Mesendoderm (in vitro differentiated cells): ENCODE data around the gene SLC5A11.

ENCODE experiments used
- DNase-seq: peaks from one replicate; pipeline ENCODE4 v3.0.0; 2013
- H2AK5ac ChIP-seq: 2 replicates; pipeline ENCODE4 v1.6.1; 2013; ENCODE audit warnings: low read length, inconsistent platforms
- H2BK120ac ChIP-seq: 2 replicates; pipeline ENCODE4 v1.6.1; 2013; ENCODE audit warnings: low read depth, mild to moderate bottlenecking, low read length, moderate library complexity, mixed read lengths
- H2BK15ac ChIP-seq: replicated peaks from 2 replicates; pipeline ENCODE4 v1.6.1; 2013; ENCODE audit warnings: low read depth, mild to moderate bottlenecking, moderate library complexity
- H2BK5ac ChIP-seq: 2 replicates; pipeline ENCODE4 v1.6.1; 2013; ENCODE audit warnings: low read length, inconsistent platforms
- H3K18ac ChIP-seq: 2 replicates; pipeline ENCODE4 v1.6.1; 2013; ENCODE audit warnings: mild to moderate bottlenecking, low read length, mixed read lengths
- H3K23ac ChIP-seq: one replicate; pipeline ENCODE4 v1.6.1; 2013; ENCODE audit warnings: low read length
- H3K27ac ChIP-seq: 2 replicates; pipeline ENCODE4 v1.5.1; 2013; ENCODE audit warnings: low read depth, mild to moderate bottlenecking, inconsistent platforms, low read length, moderate library complexity
- H3K27me3 ChIP-seq: 2 replicates; pipeline ENCODE4 v1.6.1; 2013; ENCODE audit warnings: low read length, control low read depth, mild to moderate bottlenecking, inconsistent platforms; ENCODE audit not compliant: insufficient read depth, poor library complexity
- H3K36me3 ChIP-seq: 2 replicates; pipeline ENCODE4 v1.6.1; 2013; ENCODE audit warnings: low read length, inconsistent platforms; ENCODE audit not compliant: control insufficient read depth, insufficient read depth
- H3K4ac ChIP-seq: one replicate; pipeline ENCODE4 v1.6.1; 2013; ENCODE audit warnings: low read depth, mild to moderate bottlenecking, low read length, moderate library complexity
- H3K4me1 ChIP-seq: 2 replicates; pipeline ENCODE4 v1.6.1; 2013; ENCODE audit warnings: low read depth, low read length, inconsistent platforms; ENCODE audit not compliant: control insufficient read depth
- H3K4me2 ChIP-seq: 2 replicates; pipeline ENCODE4 v1.6.1; 2013; ENCODE audit warnings: low read length
- H3K4me3 ChIP-seq: 2 replicates; pipeline ENCODE4 v1.5.1; 2013; ENCODE audit warnings: mild to moderate bottlenecking, low read length
- H3K56ac ChIP-seq: one replicate; pipeline ENCODE4 v1.6.1; 2013; ENCODE audit warnings: low read length
- H3K79me1 ChIP-seq: 2 replicates; pipeline ENCODE4 v1.6.1; 2013; ENCODE audit warnings: low read length, inconsistent platforms
- H3K79me2 ChIP-seq: 2 replicates; pipeline ENCODE4 v1.6.1; 2013; ENCODE audit warnings: mild to moderate bottlenecking, low read length; ENCODE audit not compliant: control insufficient read depth, insufficient read depth
- H3K9ac ChIP-seq: 2 replicates; pipeline ENCODE4 v1.6.1; 2013; ENCODE audit warnings: low read length, inconsistent platforms
- H4K5ac ChIP-seq: one replicate; pipeline ENCODE4 v1.6.1; 2013; ENCODE audit warnings: low read length
- H4K8ac ChIP-seq: one replicate; pipeline ENCODE4 v1.6.1; 2013; ENCODE audit warnings: low read depth, mild to moderate bottlenecking, control low read depth, low read length, moderate library complexity
- WGBS: extraction: QIAGEN DNeasy Blood & Tissue Kit; methylation state at CpG from one replicate; pipeline ENCODE4 v1.1.7; 2013; ENCODE audit warnings: low lambda C conversion rate, missing lambda C conversion rate; ENCODE audit not compliant: insufficient coverage; ENCODE audit errors: extremely low coverage; 5-methylcytosine and 5-hydroxymethylcytosine counted together

SLC5A11 gene

GRCh38 chr16:24826817-24827566, 18.8 kb upstream of the SLC5A11 start:
- Histone ChIP-seq H3K4me3 (no peak overlapping the region), H3K4ac (no peak overlapping the region), H3K4me1 (no peaks in the 10 kb centered on the region), H3K79me1 (no peaks in the 10 kb centered on the region), H2BK120ac (no peak overlapping the region), H2AK5ac (no peak overlapping the region), H3K23ac (no peak overlapping the region), H3K79me2 (no peaks in the 10 kb centered on the region), H4K5ac (no peak overlapping the region), H2BK5ac (no peak overlapping the region), H3K36me3 (peaks cover 6% of the 10 kb centered on the region), H3K18ac (no peak overlapping the region), H3K56ac (no peak overlapping the region), H4K8ac (no peak overlapping the region), H3K27ac (no peak overlapping the region), H2BK15ac (no peak overlapping the region), H3K9ac (no peak overlapping the region), H3K27me3 (no peaks in the 10 kb centered on the region), H3K4me2 (no peak overlapping the region)
- DNase-seq, result no peak
- no CpG with 5 or more reads among the region's 9 CpGs for WGBS

GRCh38 chr16:24829153-24829552, 16.6 kb upstream of the SLC5A11 start:
- Histone ChIP-seq H3K27ac (no peak overlapping the region), H4K8ac (no peak overlapping the region), H3K79me2 (no peaks in the 10 kb centered on the region), H3K27me3 (no peaks in the 10 kb centered on the region), H2BK5ac (no peak overlapping the region), H2BK120ac (no peak overlapping the region), H3K56ac (no peak overlapping the region), H3K4me3 (no peak overlapping the region), H3K4me1 (no peaks in the 10 kb centered on the region), H4K5ac (no peak overlapping the region), H3K4me2 (no peak overlapping the region), H3K9ac (no peak overlapping the region), H3K79me1 (no peaks in the 10 kb centered on the region), H2AK5ac (no peak overlapping the region), H2BK15ac (no peak overlapping the region), H3K18ac (no peak overlapping the region), H3K23ac (no peak overlapping the region), H3K4ac (no peak overlapping the region), H3K36me3 (peaks cover 1% of the 10 kb centered on the region)
- WGBS, result no CpG with 5 or more reads among the region's 5 CpGs
- DNase-seq, result peak; percentile 53

GRCh38 chr16:24833352-24833751, 12.4 kb upstream of the SLC5A11 start:
- DNase-seq, result no peak
- H3K79me2 ChIP-seq, result no peaks in the 10 kb centered on the region
- no peaks in the 10 kb centered on the region for H3K4me1 ChIP-seq
- H3K27ac ChIP-seq, result no peak overlapping the region
- H2BK15ac ChIP-seq, result no peak overlapping the region
- WGBS, result 100% methylated on average over 1 of the region's 6 CpGs
- H3K4me3 ChIP-seq, result no peak overlapping the region
- no peak overlapping the region for H3K4me2 ChIP-seq
- no peak overlapping the region for H3K18ac ChIP-seq
- H3K4ac ChIP-seq, result no peak overlapping the region
- H2BK120ac ChIP-seq, result no peak overlapping the region
- H3K79me1 ChIP-seq, result no peaks in the 10 kb centered on the region
- no peak overlapping the region for H4K8ac ChIP-seq
- H4K5ac ChIP-seq, result no peak overlapping the region
- no peak overlapping the region for H3K23ac ChIP-seq
- no peaks in the 10 kb centered on the region for H3K27me3 ChIP-seq
- H3K9ac ChIP-seq, result no peak overlapping the region
- no peak overlapping the region for H2AK5ac ChIP-seq
- no peaks in the 10 kb centered on the region for H3K36me3 ChIP-seq
- no peak overlapping the region for H3K56ac ChIP-seq
- H2BK5ac ChIP-seq, result no peak overlapping the region

- no peak overlapping the region for H2AK5ac ChIP-seq
Measured at GRCh38 chr16:24834459-24835335, 11.1 kb upstream of the SLC5A11 start.

GRCh38 chr16:24836836-24837235, 8.9 kb upstream of the SLC5A11 start:
- Histone ChIP-seq H4K5ac (no peak overlapping the region), H3K79me2 (no peaks in the 10 kb centered on the region), H4K8ac (no peak overlapping the region), H3K36me3 (no peaks in the 10 kb centered on the region), H3K27ac (no peak overlapping the region), H3K79me1 (no peaks in the 10 kb centered on the region), H2BK5ac (no peak overlapping the region), H2AK5ac (no peak overlapping the region), H3K18ac (no peak overlapping the region), H3K9ac (no peak overlapping the region), H3K23ac (no peak overlapping the region), H2BK15ac (no peak overlapping the region), H3K4me2 (no peak overlapping the region), H3K4ac (no peak overlapping the region), H3K56ac (no peak overlapping the region), H3K4me3 (no peak overlapping the region), H3K4me1 (no peaks in the 10 kb centered on the region), H2BK120ac (no peak overlapping the region), H3K27me3 (no peaks in the 10 kb centered on the region)
- 100% methylated on average over 2 of the region's 6 CpGs for WGBS
- DNase-seq, result no peak

More at GRCh38 chr16:24834459-24835335, 11.1 kb upstream of the SLC5A11 start:
- Histone ChIP-seq H3K4me3 (no peak overlapping the region), H3K4me1 (no peaks in the 10 kb centered on the region), H3K79me1 (no peaks in the 10 kb centered on the region), H3K9ac (no peak overlapping the region), H4K8ac (no peak overlapping the region), H3K27ac (no peak overlapping the region), H3K36me3 (no peaks in the 10 kb centered on the region), H3K79me2 (no peaks in the 10 kb centered on the region), H2BK120ac (no peak overlapping the region), H2BK15ac (no peak overlapping the region), H3K4me2 (no peak overlapping the region), H3K4ac (no peak overlapping the region), H2BK5ac (no peak overlapping the region), H3K18ac (no peak overlapping the region), H3K27me3 (no peaks in the 10 kb centered on the region), H3K23ac (no peak overlapping the region), H4K5ac (no peak overlapping the region), H3K56ac (no peak overlapping the region)
- WGBS, result no CpG with 5 or more reads among the region's 7 CpGs
- DNase-seq, result peak; percentile 54
